Breast epithelium (tissue), 4 donors: ENCODE results near the gene SHMT2. TPM values are rescaled to one million over a fixed set of nuclear protein-coding genes. Genes with fewer than 3 reads are reported as not detected.
A peak's percentile ranks its signal among the peaks of the same experiment; 100 is the strongest.

Source experiments
- DNase-seq, 2 donors: peaks; one replicate each; pipeline ENCODE4 v3.0.0-alpha.2; 2019; ENCODE audit warnings: low spot score in 2 of 2
- H3K27ac ChIP-seq, 2 donors: fragments of 200-600 bp; sonication (generic) in 1 of 2; one replicate each; pipeline ENCODE4 v1.5.1; 2016 to 2019; ENCODE audit warnings: mild to moderate bottlenecking in 1 of 2
- H3K27me3 ChIP-seq, 2 donors: fragments of 200-600 bp; sonication (generic) in 1 of 2; one replicate each; pipeline versions ENCODE4 v1.5.1 to v1.6.0; 2017 to 2019; ENCODE audit warnings: control low read depth in 1 of 2, mild to moderate bottlenecking in 1 of 2
- H3K36me3 ChIP-seq: fragments of 200-600 bp; one replicate; pipeline ENCODE4 v1.5.1; 2019
- H3K4me1 ChIP-seq, 2 donors: fragments of 200-600 bp; sonication (generic); one replicate each; pipeline ENCODE4 v1.5.1; 2016 to 2019; ENCODE audit warnings: control low read depth in 1 of 2
- H3K4me3 ChIP-seq, 3 donors: fragments of 200-600 bp; sonication (generic); 1 replicate in 2 of 3; 2 replicates in 1 of 3; pipeline ENCODE4 v1.5.1; 2016 to 2019; ENCODE audit warnings: mild to moderate bottlenecking in 3 of 3, moderate library complexity in 2 of 3
- H3K9me3 ChIP-seq, 2 donors: fragments of 200-600 bp; sonication (generic) in 1 of 2; one replicate each; pipeline ENCODE4 v1.5.1; 2016 to 2019; ENCODE audit warnings: control low read depth in 1 of 2
- POLR2A ChIP-seq: fragments of 450-650 bp; IDR thresholded peaks from one replicate; pipeline ENCODE4 v1.6.1; 2016; ENCODE audit warnings: antibody characterized with exemption, mild to moderate bottlenecking, moderate library complexity
- POLR2AphosphoS5 ChIP-seq, 3 donors: sonication (generic); formaldehyde crosslinking; IDR thresholded peaks; one replicate each; pipeline ENCODE4 v1.6.1; 2017; ENCODE audit warnings: antibody characterized with exemption in 3 of 3
- intact Hi-C: fragments of 100-400 bp; cut with DNase I; formaldehyde crosslinking; loops from one replicate; pipeline ENCODE4 v1.15.1; 2023; ENCODE audit warnings: low total_unique reads
- total RNA-seq, 3 donors: library from RNA; depleted of rRNA; stranded (reverse); fragments of >200 nt; gene quantifications; one replicate each; pipeline ENCODE4 v1.1.0, GENCODE V29; 2016
- TF ChIP-seq, protein P1 (sequence below), 3 donors: fragments of 450-650 bp; IDR thresholded peaks; one replicate each; pipeline ENCODE4 v1.5.1; 2016 to 2017; ENCODE audit warnings: antibody characterized with exemption in 3 of 3, mild to moderate bottlenecking in 3 of 3, moderate library complexity in 3 of 3

SHMT2 gene
- total RNA-seq, 3 donors from 2014 or later = 37.9 to 63.3 (median 46.7) TPM

- intact Hi-C loops = no loop called here
- TF ChIP-seq POLR2A (no peak), POLR2AphosphoS5 (IDR thresholded peaks at IDR 0.05) (no peak)
- TF ChIP-seq, protein P1, sequence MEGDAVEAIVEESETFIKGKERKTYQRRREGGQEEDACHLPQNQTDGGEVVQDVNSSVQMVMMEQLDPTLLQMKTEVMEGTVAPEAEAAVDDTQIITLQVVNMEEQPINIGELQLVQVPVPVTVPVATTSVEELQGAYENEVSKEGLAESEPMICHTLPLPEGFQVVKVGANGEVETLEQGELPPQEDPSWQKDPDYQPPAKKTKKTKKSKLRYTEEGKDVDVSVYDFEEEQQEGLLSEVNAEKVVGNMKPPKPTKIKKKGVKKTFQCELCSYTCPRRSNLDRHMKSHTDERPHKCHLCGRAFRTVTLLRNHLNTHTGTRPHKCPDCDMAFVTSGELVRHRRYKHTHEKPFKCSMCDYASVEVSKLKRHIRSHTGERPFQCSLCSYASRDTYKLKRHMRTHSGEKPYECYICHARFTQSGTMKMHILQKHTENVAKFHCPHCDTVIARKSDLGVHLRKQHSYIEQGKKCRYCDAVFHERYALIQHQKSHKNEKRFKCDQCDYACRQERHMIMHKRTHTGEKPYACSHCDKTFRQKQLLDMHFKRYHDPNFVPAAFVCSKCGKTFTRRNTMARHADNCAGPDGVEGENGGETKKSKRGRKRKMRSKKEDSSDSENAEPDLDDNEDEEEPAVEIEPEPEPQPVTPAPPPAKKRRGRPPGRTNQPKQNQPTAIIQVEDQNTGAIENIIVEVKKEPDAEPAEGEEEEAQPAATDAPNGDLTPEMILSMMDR (IDR thresholded peaks at IDR 0.05) = no peak
- no peaks in the 10 kb centered on the region for H3K9me3 ChIP-seq
- no peaks in the 10 kb centered on the region for H3K36me3 ChIP-seq
- no peak overlapping the region for H3K4me3 ChIP-seq
- H3K27me3 ChIP-seq = peaks cover 9 to 83% of the 10 kb centered on the region in 2 donors
- DNase-seq = no peak
- no peak overlapping the region for H3K27ac ChIP-seq
- no peaks in the 10 kb centered on the region for H3K4me1 ChIP-seq
These were observed 6.0 kb upstream of the SHMT2 start for GRCh38 chr12:57223191-57224165.

DNA sequence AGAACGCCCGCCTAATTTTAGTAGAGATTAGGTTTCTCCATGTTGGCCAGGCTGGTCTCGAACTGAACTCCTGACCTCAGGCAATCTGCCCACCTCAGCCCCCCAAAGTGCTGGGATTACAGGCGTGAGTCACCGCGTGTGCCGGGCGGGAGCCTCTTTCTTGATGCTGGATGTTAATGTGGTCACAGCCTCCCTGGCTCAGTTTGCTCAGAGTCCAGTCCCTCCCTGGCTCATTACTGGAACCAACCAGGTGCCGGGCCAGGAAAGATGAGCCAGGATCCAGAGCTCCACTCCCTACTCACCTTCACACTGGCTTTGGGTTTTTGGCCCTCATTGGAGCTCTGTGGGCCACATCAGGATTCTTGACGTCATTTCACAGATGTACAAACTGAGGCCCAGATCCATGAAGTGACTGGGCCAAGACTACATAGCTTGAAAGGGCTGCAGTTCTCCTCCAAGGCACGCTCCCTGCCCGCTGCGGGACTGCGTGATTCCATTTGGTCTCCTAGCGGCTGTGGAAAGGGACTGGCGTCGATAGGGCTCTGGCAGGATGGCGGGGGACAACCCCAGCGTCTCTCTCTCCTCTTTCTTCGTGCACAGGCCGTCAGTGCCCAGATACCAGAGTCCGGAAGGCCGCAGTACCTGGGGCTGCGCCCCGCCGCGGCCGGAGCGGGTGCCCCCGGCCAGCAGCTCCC, 5.1 kb upstream of the SHMT2 start:
- Histone ChIP-seq H3K4me3 (no peak overlapping the region), H3K36me3 (no peaks in the 10 kb centered on the region), H3K9me3 (no peaks in the 10 kb centered on the region), H3K27me3 (peaks cover 9 to 74% of the 10 kb centered on the region in 2 donors), H3K4me1 (no peaks in the 10 kb centered on the region), H3K27ac (no peak overlapping the region)
- intact Hi-C loops = no loop called here
- TF ChIP-seq POLR2A (no peak), POLR2AphosphoS5 (IDR thresholded peaks at IDR 0.05) (no peak)
- TF ChIP-seq, protein P1 (IDR thresholded peaks at IDR 0.05) = no peak
- no peak for DNase-seq

- Histone ChIP-seq H3K27me3 (peaks cover 6 to 67% of the 10 kb centered on the region in 2 donors), H3K27ac (no peak overlapping the region), H3K4me1 (no peaks in the 10 kb centered on the region), H3K4me3 (peak overlapping the region in 1 of 3 donors; percentile 37), H3K9me3 (no peaks in the 10 kb centered on the region), H3K36me3 (no peaks in the 10 kb centered on the region)
- no peak for DNase-seq
- TF ChIP-seq POLR2AphosphoS5 (IDR thresholded peaks at IDR 0.05) = no peak
- TF ChIP-seq, protein P1 (IDR thresholded peaks at IDR 0.05) = no peak
- no peak for TF ChIP-seq POLR2A
- intact Hi-C loops = no loop called here
These were observed 4.4 kb upstream of the SHMT2 start for GRCh38 chr12:57224973-57225679.

DNA sequence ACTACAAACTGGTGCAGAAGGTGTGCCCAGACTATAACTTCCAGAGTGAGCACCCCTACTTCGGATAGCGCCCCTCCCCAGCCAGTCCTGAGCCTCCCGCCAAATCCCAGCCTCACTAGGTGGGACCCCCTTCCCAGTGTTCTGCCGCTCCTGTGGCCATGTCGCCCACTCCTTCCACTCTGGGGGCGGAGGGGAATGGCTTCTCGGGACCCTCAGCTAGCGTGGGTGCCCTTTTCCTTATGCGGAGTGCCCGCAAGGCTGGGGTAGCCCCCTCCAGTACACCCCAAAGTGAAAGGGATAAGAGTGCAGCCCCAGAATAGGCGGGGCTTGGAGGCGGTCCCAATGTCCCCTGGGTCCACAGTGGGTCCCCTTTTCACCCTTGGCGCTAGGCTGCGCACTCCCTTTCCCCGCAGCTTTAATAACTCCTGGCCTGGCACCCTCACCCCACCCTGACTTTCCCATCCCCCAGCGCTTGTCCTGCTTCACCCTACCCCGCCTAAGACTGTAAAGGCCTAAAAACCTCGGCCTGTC, 3.8 kb upstream of the SHMT2 start:
- no peaks in the 10 kb centered on the region for H3K9me3 ChIP-seq
- no peak for DNase-seq
- H3K27me3 ChIP-seq = peaks cover 5 to 61% of the 10 kb centered on the region in 2 donors
- intact Hi-C loops = no loop called here
- peaks cover 0 to 3% of the 10 kb centered on the region in 2 donors for H3K4me1 ChIP-seq
- TF ChIP-seq POLR2AphosphoS5 (IDR thresholded peaks at IDR 0.05) (no peak), POLR2A (no peak)
- TF ChIP-seq, protein P1 (IDR thresholded peaks at IDR 0.05) = no peak
- H3K36me3 ChIP-seq = no peaks in the 10 kb centered on the region
- H3K4me3 ChIP-seq = no peak overlapping the region
- H3K27ac ChIP-seq = no peak overlapping the region
